Osteocyte (in vitro differentiated cells): Measurements from ENCODE around the gene PRR4. TPM values are rescaled to one million over a fixed set of nuclear protein-coding genes. Genes with fewer than 3 reads are reported as not detected.

ENCODE experiments used
- DNase-seq: peaks from one replicate; pipeline ENCODE4 v3.0.0; 2021; ENCODE audit warnings: mixed read lengths; ENCODE audit not compliant: unreplicated experiment; ENCODE audit errors: extremely low spot score
- H3K27ac Mint-ChIP-seq: one replicate; pipeline ENCODE4 v1.8.0; 2021; ENCODE audit warnings: mild to moderate bottlenecking, mixed read lengths; ENCODE audit not compliant: unreplicated experiment
- H3K27me3 Mint-ChIP-seq: one replicate; pipeline ENCODE4 v1.8.0; 2021; ENCODE audit warnings: mixed read lengths; ENCODE audit not compliant: unreplicated experiment
- H3K36me3 Mint-ChIP-seq: one replicate; pipeline ENCODE4 v1.8.0; 2021; ENCODE audit warnings: mixed read lengths; ENCODE audit not compliant: unreplicated experiment
- H3K4me1 Mint-ChIP-seq: one replicate; pipeline ENCODE4 v1.8.0; 2021; ENCODE audit warnings: mixed read lengths; ENCODE audit not compliant: unreplicated experiment
- H3K4me3 Mint-ChIP-seq: one replicate; pipeline ENCODE4 v1.8.0; 2021; ENCODE audit warnings: mild to moderate bottlenecking, moderate library complexity, mixed read lengths; ENCODE audit not compliant: unreplicated experiment
- H3K9me3 Mint-ChIP-seq: one replicate; pipeline ENCODE4 v1.8.0; 2021; ENCODE audit warnings: mixed read lengths; ENCODE audit not compliant: unreplicated experiment
- CTCF ChIP-seq: fragments of 200-600 bp; sonication (generic); IDR thresholded peaks from 2 replicates; pipeline ENCODE4 v1.5.0; 2021; ENCODE audit warnings: antibody characterized with exemption, mild to moderate bottlenecking, moderate library complexity
- total RNA-seq: library from RNA; stranded (reverse); gene quantifications from 2 replicates; pipeline ENCODE4 v1.2.1, GENCODE V29; 2021

Gene PRR4
- total RNA-seq, 1 donor from 2014 or later, result 4.4 TPM

- no peak for TF ChIP-seq CTCF
- H3K9me3 Mint-ChIP-seq, result peaks cover 4% of the 10 kb centered on the region
- no peaks in the 10 kb centered on the region for H3K27me3 Mint-ChIP-seq
- H3K36me3 Mint-ChIP-seq, result peaks cover 13% of the 10 kb centered on the region
- no peak within 1 kb of the TSS for H3K4me3 Mint-ChIP-seq
- DNase-seq, result no peak
- H3K27ac Mint-ChIP-seq, result no peak within 1 kb of the TSS
- H3K4me1 Mint-ChIP-seq, result no peaks in the 10 kb centered on the region
Measured at GRCh38 chr12:10884086-10884725, 34.9 kb upstream of the PRR4 start, which contains the start of gene PRH1. TSS of gene PRH1 (minus strand) at chr12:10884255. CDS start at chr12:10884217, 38 bp downstream.

- no peak overlapping the region for H3K4me3 Mint-ChIP-seq
- H3K27ac Mint-ChIP-seq, result no peak overlapping the region
- no peaks in the 10 kb centered on the region for H3K4me1 Mint-ChIP-seq
- peaks cover 25% of the 10 kb centered on the region for H3K36me3 Mint-ChIP-seq
- peaks cover 21% of the 10 kb centered on the region for H3K9me3 Mint-ChIP-seq
- DNase-seq, result no peak
- TF ChIP-seq CTCF, result no peak
- no peaks in the 10 kb centered on the region for H3K27me3 Mint-ChIP-seq
Measured at GRCh38 chr12:10873378-10873777, 24.1 kb upstream of the PRR4 start.

GRCh38 chr12:10867381-10867780, 18.1 kb upstream of the PRR4 start:
- no peak overlapping the region for H3K4me3 Mint-ChIP-seq
- H3K9me3 Mint-ChIP-seq, result peaks cover 26% of the 10 kb centered on the region
- peaks cover 4% of the 10 kb centered on the region for H3K4me1 Mint-ChIP-seq
- no peak for DNase-seq
- no peak for TF ChIP-seq CTCF
- H3K36me3 Mint-ChIP-seq, result peaks cover 11% of the 10 kb centered on the region
- H3K27me3 Mint-ChIP-seq, result no peaks in the 10 kb centered on the region
- no peak overlapping the region for H3K27ac Mint-ChIP-seq

GRCh38 chr12:10863512-10864218, 14.4 kb upstream of the PRR4 start:
- H3K4me3 Mint-ChIP-seq, result no peak overlapping the region
- peaks cover 4% of the 10 kb centered on the region for H3K4me1 Mint-ChIP-seq
- H3K27ac Mint-ChIP-seq, result no peak overlapping the region
- no peak for TF ChIP-seq CTCF
- no peak for DNase-seq
- H3K36me3 Mint-ChIP-seq, result peaks cover 18% of the 10 kb centered on the region
- H3K9me3 Mint-ChIP-seq, result peaks cover 24% of the 10 kb centered on the region
- H3K27me3 Mint-ChIP-seq, result no peaks in the 10 kb centered on the region

GRCh38 chr12:10861366-10861765, 12.1 kb upstream of the PRR4 start:
- Mint-ChIP-seq H3K4me3 (no peak overlapping the region), H3K27ac (no peak overlapping the region)
- no peak for TF ChIP-seq CTCF

More at GRCh38 chr12:10861366-10861765, 12.1 kb upstream of the PRR4 start:
- Mint-ChIP-seq H3K4me1 (peaks cover 4% of the 10 kb centered on the region), H3K27me3 (no peaks in the 10 kb centered on the region), H3K36me3 (peaks cover 37% of the 10 kb centered on the region), H3K9me3 (peaks cover 39% of the 10 kb centered on the region)
- no peak for DNase-seq
